CD4-positive, alpha-beta T cell treated with Interleukin-15 for 4 hours (primary cell): ENCODE data around the gene PSRC1.

Experiments
- DNase-seq: peaks from one replicate; pipeline ENCODE4 v3.0.0-alpha.2; 2020; ENCODE audit warnings: low spot score

Gene PSRC1

GRCh38 chr1:109243860-109244552, 38.9 kb downstream of the PSRC1 start:
- no peak for DNase-seq

GRCh38 chr1:109243221-109243620, 39.7 kb downstream of the PSRC1 start:
- no peak for DNase-seq

- no peak for DNase-seq
These were observed 40.6 kb downstream of the PSRC1 start for GRCh38 chr1:109242387-109242786.

GRCh38 chr1:109241841-109242345, 41.1 kb downstream of the PSRC1 start:
- DNase-seq: no peak

GRCh38 chr1:109241344-109241743, 41.6 kb downstream of the PSRC1 start:
- no peak for DNase-seq

- DNase-seq: peak; percentile 11
These were observed 42.5 kb downstream of the PSRC1 start for GRCh38 chr1:109240158-109241152.

GRCh38 chr1:109239409-109240068, 43.4 kb downstream of the PSRC1 start:
- peak; percentile 23 for DNase-seq

GRCh38 chr1:109239047-109239408, 43.9 kb downstream of the PSRC1 start:
- DNase-seq: no peak

GRCh38 chr1:109238382-109238781, 44.6 kb downstream of the PSRC1 start:
- DNase-seq: no peak

- no peak for DNase-seq
These were observed 45.4 kb downstream of the PSRC1 start for GRCh38 chr1:109237512-109237911.

- no peak for DNase-seq
These were observed 47.8 kb downstream of the PSRC1 start for GRCh38 chr1:109235137-109235536.

- no peak for DNase-seq
These were observed 51.9 kb downstream of the PSRC1 start for GRCh38 chr1:109231066-109231465.
